Fibroblast of lung (primary cell): Measurements from ENCODE around the gene FSTL1. TPM values are rescaled to one million over a fixed set of nuclear protein-coding genes. Genes with fewer than 3 reads are reported as not detected.

Experiments used
- DNase-seq, 2 donors: peaks; one replicate each; pipeline versions ENCODE4 v3.0.0 to v3.0.0-alpha.2; 2010; ENCODE audit warnings: low read depth in 2 of 2
- H2AFZ ChIP-seq: 2 replicates; pipeline ENCODE4 v1.5.1; 2012; ENCODE audit warnings: low read length, control low read depth, inconsistent platforms
- H3K27ac ChIP-seq: 2 replicates; pipeline ENCODE4 v1.5.1; 2011; ENCODE audit warnings: low read length, control low read depth; ENCODE audit not compliant: insufficient read depth
- H3K27me3 ChIP-seq: 2 replicates; pipeline ENCODE4 v1.5.1; 2011; ENCODE audit warnings: mild to moderate bottlenecking, low read length; ENCODE audit not compliant: control insufficient read depth, insufficient read depth
- H3K36me3 ChIP-seq: 2 replicates; pipeline ENCODE4 v1.5.1; 2011; ENCODE audit warnings: low read length; ENCODE audit not compliant: control insufficient read depth, insufficient read depth
- H3K4me1 ChIP-seq: 2 replicates; pipeline ENCODE4 v1.5.1; 2011; ENCODE audit warnings: low read length; ENCODE audit not compliant: control insufficient read depth, insufficient read depth; ENCODE audit errors: extremely low read depth
- H3K4me2 ChIP-seq: 2 replicates; pipeline ENCODE4 v1.5.1; 2011; ENCODE audit warnings: low read length, control low read depth; ENCODE audit not compliant: insufficient read depth; ENCODE audit errors: extremely low read depth
- H3K4me3 ChIP-seq, 4 experiments: fragments of 200-600 bp in 1 of 4; sonication (generic) in 1 of 4; replicated peaks in 1 of 4; 2 replicates each; pipeline ENCODE4 v1.5.1; 2011 to 2016; ENCODE audit warnings: low read length in 4 of 4, low read depth in 3 of 4, mild to moderate bottlenecking in 3 of 4, control low read depth in 2 of 4, inconsistent platforms in 1 of 4, mixed read lengths in 1 of 4; ENCODE audit not compliant: insufficient read depth in 1 of 4; ENCODE audit errors: control extremely low read depth in 1 of 4
- H3K79me2 ChIP-seq: 2 replicates; pipeline ENCODE4 v1.5.1; 2012; ENCODE audit warnings: mild to moderate bottlenecking, low read length, inconsistent platforms; ENCODE audit not compliant: control insufficient read depth, insufficient read depth
- H3K9ac ChIP-seq: 2 replicates; pipeline ENCODE4 v1.5.1; 2011; ENCODE audit warnings: mild to moderate bottlenecking, low read length, control low read depth; ENCODE audit not compliant: insufficient read depth
- H3K9me3 ChIP-seq: 2 replicates; pipeline ENCODE4 v1.5.1; 2012; ENCODE audit warnings: low read depth, low read length; ENCODE audit not compliant: control insufficient read depth, insufficient read depth
- H4K20me1 ChIP-seq: 2 replicates; pipeline ENCODE4 v1.5.1; 2011; ENCODE audit warnings: low read length; ENCODE audit not compliant: control insufficient read depth, insufficient read depth; ENCODE audit errors: extremely low read depth
- CTCF ChIP-seq, 2 donors: IDR thresholded peaks in 1 of 2; conservative IDR thresholded peaks in 1 of 2; 1 replicate in 1 of 2; 2 replicates in 1 of 2; pipeline ENCODE4 v1.5.1; 2011 to 2012; ENCODE audit warnings: low read length in 2 of 2, control low read depth in 1 of 2, inconsistent platforms in 1 of 2, low read depth in 1 of 2, mild to moderate bottlenecking in 1 of 2
- EZH2 ChIP-seq: IDR thresholded peaks from 2 replicates; pipeline ENCODE4 v1.5.1; 2012; ENCODE audit warnings: low read length, control low read depth, mild to moderate bottlenecking; ENCODE audit errors: missing control alignments
- polyA plus RNA-seq, 2 donors: library from polyadenylated mRNA; depleted of rRNA in 1 of 2; stranded (reverse) in 1 of 2; unstranded in 1 of 2; fragments of >200 nt; gene quantifications; 2 replicates each; pipeline ENCODE4 v1.2.1, GENCODE V29; 2011 to 2012; ENCODE audit warnings: missing spikeins in 1 of 2
- total RNA-seq: library from RNA; depleted of rRNA; stranded (reverse); fragments of >200 nt; gene quantifications from 2 replicates; pipeline ENCODE4 v1.2.1, GENCODE V29; 2014

Gene FSTL1
- total and polyA plus RNA-seq, 2 donors (not counting 1 experiment from before 2014, with no cell fraction given): 309 to 1,500 TPM

GRCh38 chr3:120468635-120469295, 18.0 kb upstream of the FSTL1 start:
- H4K20me1 ChIP-seq: no peaks in the 10 kb centered on the region
- no peaks in the 10 kb centered on the region for H3K79me2 ChIP-seq
- no peaks in the 10 kb centered on the region for H3K9me3 ChIP-seq
- DNase-seq: no peak
- H3K36me3 ChIP-seq: no peaks in the 10 kb centered on the region
- TF ChIP-seq CTCF (conservative IDR thresholded peaks at IDR 0.05 in 1 of 2, IDR thresholded peaks at IDR 0.05 in 1 of 2; ENCODE audit: low read depth in 1 of 2, low read length in 2 of 2) (no peak), EZH2 (no peak)
- peaks cover 13% of the 10 kb centered on the region for H3K4me1 ChIP-seq
- H3K4me3 ChIP-seq: no peak overlapping the region
- H3K4me2 ChIP-seq: no peak overlapping the region
- no peak overlapping the region for H3K9ac ChIP-seq
- H3K27me3 ChIP-seq: no peaks in the 10 kb centered on the region
- no peak overlapping the region for H3K27ac ChIP-seq
- H2AFZ ChIP-seq: no peak overlapping the region

- Histone ChIP-seq H4K20me1 (no peaks in the 10 kb centered on the region), H3K4me3 (no peak overlapping the region), H3K9ac (no peak overlapping the region), H3K4me2 (no peak overlapping the region), H3K36me3 (no peaks in the 10 kb centered on the region), H3K9me3 (no peaks in the 10 kb centered on the region), H3K79me2 (no peaks in the 10 kb centered on the region), H3K27ac (no peak overlapping the region), H2AFZ (no peak overlapping the region), H3K27me3 (no peaks in the 10 kb centered on the region), H3K4me1 (no peaks in the 10 kb centered on the region)
- TF ChIP-seq CTCF (conservative IDR thresholded peaks at IDR 0.05 in 1 of 2, IDR thresholded peaks at IDR 0.05 in 1 of 2; ENCODE audit: low read depth in 1 of 2, low read length in 2 of 2) (no peak), EZH2 (no peak)
- DNase-seq: no peak
Observed at GRCh38 chr3:120462409-120462959, 11.7 kb upstream of the FSTL1 start.

DNA sequence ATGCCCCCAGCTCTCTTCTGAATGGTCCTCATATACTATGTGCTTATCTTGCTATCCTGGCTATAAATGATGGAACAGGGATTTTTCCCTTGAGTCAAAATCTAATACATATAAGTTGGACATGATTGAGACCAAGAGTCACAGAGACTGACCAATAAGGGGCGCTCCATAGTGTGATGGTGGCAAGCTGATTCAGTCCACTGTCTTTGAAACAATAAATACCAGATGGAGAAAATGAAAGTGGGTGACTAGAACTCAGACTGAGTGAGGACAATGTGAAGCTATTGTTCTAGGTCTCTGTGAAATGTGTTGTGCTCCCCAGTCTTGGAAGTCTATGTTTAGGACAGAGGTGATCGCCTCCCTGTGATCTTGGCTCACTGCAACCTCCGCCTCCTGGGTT, 10.6 kb upstream of the FSTL1 start:
- no peak for DNase-seq
- no peak overlapping the region for H3K4me3 ChIP-seq
- TF ChIP-seq EZH2: no peak
- no peak overlapping the region for H3K9ac ChIP-seq
- peak overlapping the region; percentile 32 for H3K4me2 ChIP-seq
- peak overlapping the region; percentile 57 for H2AFZ ChIP-seq
- H4K20me1 ChIP-seq: no peaks in the 10 kb centered on the region
- no peaks in the 10 kb centered on the region for H3K79me2 ChIP-seq
- H3K27ac ChIP-seq: no peak overlapping the region
- no peaks in the 10 kb centered on the region for H3K27me3 ChIP-seq
- no peaks in the 10 kb centered on the region for H3K4me1 ChIP-seq
- no peaks in the 10 kb centered on the region for H3K9me3 ChIP-seq
- no peaks in the 10 kb centered on the region for H3K36me3 ChIP-seq
